Esophagus muscularis mucosa (tissue), 4 donors: ENCODE results near the gene FER. TPM values are rescaled to one million over a fixed set of nuclear protein-coding genes. Genes with fewer than 3 reads are reported as not detected.

Experiments
- DNase-seq: peaks from one replicate; pipeline ENCODE4 v3.0.0-alpha.2; 2017; ENCODE audit errors: extremely low spot score
- H3K27ac ChIP-seq, 4 donors: fragments of 200-600 bp; sonication (generic); replicated peaks in 1 of 4; 1 replicate in 3 of 4; 2 replicates in 1 of 4; pipeline ENCODE4 v1.5.1; 2016 to 2019; ENCODE audit warnings: mild to moderate bottlenecking in 1 of 4
- H3K27me3 ChIP-seq, 4 donors: fragments of 200-600 bp; sonication (generic); one replicate each; pipeline versions ENCODE4 v1.5.1 to v1.6.0; 2016 to 2019
- H3K36me3 ChIP-seq, 4 donors: fragments of 200-600 bp; sonication (generic); one replicate each; pipeline ENCODE4 v1.5.1; 2016 to 2019
- H3K4me1 ChIP-seq, 4 donors: fragments of 200-600 bp; sonication (generic); one replicate each; pipeline ENCODE4 v1.5.1; 2016 to 2019
- H3K4me3 ChIP-seq, 4 donors: fragments of 200-600 bp; sonication (generic); 1 replicate in 2 of 4; 2 replicates in 2 of 4; pipeline ENCODE4 v1.5.1; 2016 to 2019; ENCODE audit warnings: mild to moderate bottlenecking in 4 of 4, moderate library complexity in 1 of 4
- H3K9me3 ChIP-seq, 4 donors: fragments of 200-600 bp; sonication (generic); 1 replicate in 3 of 4; 2 replicates in 1 of 4; pipeline ENCODE4 v1.5.1; 2016 to 2019
- CTCF ChIP-seq, 3 experiments: fragments of 200-600 bp in 2 of 3; fragments of 450-650 bp in 1 of 3; sonication (generic) in 2 of 3; IDR thresholded peaks; one replicate each; pipeline ENCODE4 v1.5.1; 2017 to 2019; ENCODE audit warnings: antibody characterized with exemption in 3 of 3, mild to moderate bottlenecking in 2 of 3, moderate library complexity in 1 of 3
- EP300 ChIP-seq: sonication (generic); formaldehyde crosslinking; IDR thresholded peaks from one replicate; pipeline ENCODE4 v1.6.1; 2017; ENCODE audit warnings: antibody characterized with exemption
- POLR2A ChIP-seq: fragments of 450-650 bp; IDR thresholded peaks from one replicate; pipeline ENCODE4 v1.6.1; 2017; ENCODE audit warnings: antibody characterized with exemption, moderate library complexity, mild to moderate bottlenecking, low read depth
- POLR2AphosphoS5 ChIP-seq, 2 donors: sonication (generic); formaldehyde crosslinking; IDR thresholded peaks; one replicate each; pipeline ENCODE4 v1.6.1; 2017; ENCODE audit warnings: antibody characterized with exemption in 2 of 2
- WGBS: methylation state at CpG from one replicate; pipeline ENCODE4 v1.1.5; 2018; 5-methylcytosine and 5-hydroxymethylcytosine counted together
- intact Hi-C: fragments of 100-400 bp; cut with DNase I; formaldehyde crosslinking; loops from one replicate; pipeline ENCODE4 v1.15.1; 2023
- total RNA-seq, 4 donors: library from RNA; depleted of rRNA; stranded (reverse); fragments of >200 nt; gene quantifications; one replicate each; pipeline versions ENCODE4 v1.1.0 to v1.2.1, GENCODE V29; 2016

The FER gene
- total RNA-seq, 4 donors from 2014 or later, result 17.6 to 32.8 (median 25.4) TPM

GRCh38 chr5:108900668-108901067 lies 153.0 kb downstream of the FER start:
- DNase-seq, result no peak
- Histone ChIP-seq H3K4me1 (no peaks in the 10 kb centered on the region), H3K36me3 (peaks cover 4 to 11% (median 7%) of the 10 kb centered on the region in 4 donors), H3K27ac (no peak overlapping the region), H3K27me3 (no peaks in the 10 kb centered on the region), H3K9me3 (no peaks in the 10 kb centered on the region), H3K4me3 (no peak overlapping the region)
- intact Hi-C loops, result no loop called here
- WGBS, result 88% methylated on average over 3 of the region's 3 CpGs
- TF ChIP-seq CTCF (IDR thresholded peaks at IDR 0.05) (no peak), POLR2A (no peak), POLR2AphosphoS5 (IDR thresholded peaks at IDR 0.05) (no peak), EP300 (no peak)

GRCh38 chr5:108905805-108906204 lies 158.1 kb downstream of the FER start:
- no peak for TF ChIP-seq POLR2A
- no peak for TF ChIP-seq POLR2AphosphoS5 (IDR thresholded peaks at IDR 0.05)
- no peak for TF ChIP-seq EP300
- TF ChIP-seq CTCF (IDR thresholded peaks at IDR 0.05), result no peak
- Histone ChIP-seq H3K4me1 (no peaks in the 10 kb centered on the region), H3K27me3 (no peaks in the 10 kb centered on the region), H3K4me3 (no peak overlapping the region), H3K9me3 (no peaks in the 10 kb centered on the region), H3K36me3 (peaks cover 0 to 9% (median 0%) of the 10 kb centered on the region in 4 donors), H3K27ac (no peak overlapping the region)
- intact Hi-C loops, result no loop called here
- DNase-seq, result no peak

GRCh38 chr5:108910627-108911026 lies 162.9 kb downstream of the FER start:
- peaks cover 0 to 9% (median 0%) of the 10 kb centered on the region in 4 donors for H3K36me3 ChIP-seq
- no peak for DNase-seq
- H3K27me3 ChIP-seq, result no peaks in the 10 kb centered on the region
- TF ChIP-seq POLR2A (no peak), EP300 (no peak), POLR2AphosphoS5 (IDR thresholded peaks at IDR 0.05) (no peak), CTCF (IDR thresholded peaks at IDR 0.05) (no peak)
- intact Hi-C loops, result no loop called here
- no peak overlapping the region for H3K27ac ChIP-seq
- H3K4me3 ChIP-seq, result no peak overlapping the region
- WGBS, result 96% methylated on average over 3 of the region's 3 CpGs
- no peaks in the 10 kb centered on the region for H3K9me3 ChIP-seq
- no peaks in the 10 kb centered on the region for H3K4me1 ChIP-seq

- H3K36me3 ChIP-seq, result peaks cover 0 to 9% (median 0%) of the 10 kb centered on the region in 4 donors
- intact Hi-C loops, result no loop called here
- no peak overlapping the region for H3K27ac ChIP-seq
- TF ChIP-seq CTCF (IDR thresholded peaks at IDR 0.05) (no peak), POLR2A (no peak), EP300 (no peak), POLR2AphosphoS5 (IDR thresholded peaks at IDR 0.05) (no peak)
- H3K4me3 ChIP-seq, result no peak overlapping the region
- H3K27me3 ChIP-seq, result no peaks in the 10 kb centered on the region
- no peaks in the 10 kb centered on the region for H3K9me3 ChIP-seq
- DNase-seq, result no peak
- 96% methylated on average over 3 of the region's 3 CpGs for WGBS
- H3K4me1 ChIP-seq, result no peaks in the 10 kb centered on the region
Measured at GRCh38 chr5:108911055-108911454, 163.4 kb downstream of the FER start.

- Histone ChIP-seq H3K27ac (no peak overlapping the region), H3K4me3 (no peak overlapping the region), H3K9me3 (no peaks in the 10 kb centered on the region), H3K4me1 (peaks cover 0 to 3% (median 0%) of the 10 kb centered on the region in 4 donors), H3K27me3 (no peaks in the 10 kb centered on the region), H3K36me3 (no peaks in the 10 kb centered on the region)
- intact Hi-C loops, result no loop called here
- no peak for TF ChIP-seq POLR2AphosphoS5 (IDR thresholded peaks at IDR 0.05)
- no peak for TF ChIP-seq CTCF (IDR thresholded peaks at IDR 0.05)
- no peak for TF ChIP-seq POLR2A
- TF ChIP-seq EP300, result no peak
- no peak for DNase-seq
Measured at GRCh38 chr5:108917596-108917995, 169.9 kb downstream of the FER start.
